Ovary (tissue), 9 donors: ENCODE results near the gene TBC1D8. TPM values are rescaled to one million over a fixed set of nuclear protein-coding genes. Genes with fewer than 3 reads are reported as not detected.
"Not testable (repeated sequence)": the region's sequence is repeated elsewhere in the genome, so short reads cannot be mapped to it uniquely, and the experiment has no call there.

Experiments
- DNase-seq, 5 donors: peaks; one replicate each; pipeline ENCODE4 v3.0.0-alpha.2; 2019 to 2020
- H3K27ac ChIP-seq, 2 donors: fragments of 200-600 bp; one replicate each; pipeline versions ENCODE4 v1.5.1 to v1.8.0; 2019 to 2022
- H3K27me3 ChIP-seq: fragments of 200-600 bp; one replicate; pipeline ENCODE4 v1.8.0; 2022
- H3K36me3 ChIP-seq: fragments of 200-600 bp; sonication (generic); one replicate; pipeline ENCODE4 v1.5.1; 2019
- H3K4me1 ChIP-seq: one replicate; pipeline ENCODE4 v1.8.1; 2013; ENCODE audit warnings: mild to moderate bottlenecking, moderate library complexity; ENCODE audit not compliant: insufficient read depth
- H3K4me3 ChIP-seq: fragments of 200-600 bp; sonication (generic); one replicate; pipeline ENCODE4 v1.5.1; 2017
- H3K9me3 ChIP-seq, 2 donors: fragments of 200-600 bp in 1 of 2; sonication (generic) in 1 of 2; one replicate each; pipeline versions ENCODE4 v1.5.1 to v1.8.1; 2013 to 2019; ENCODE audit warnings: mild to moderate bottlenecking in 1 of 2, moderate library complexity in 1 of 2
- CTCF ChIP-seq, 3 donors: fragments of 450-650 bp in 2 of 3; fragments of 200-600 bp in 1 of 3; IDR thresholded peaks; one replicate each; pipeline versions ENCODE4 v1.5.1 to v1.8.0; 2016 to 2022; ENCODE audit warnings: antibody characterized with exemption in 3 of 3, mild to moderate bottlenecking in 1 of 3
- EP300 ChIP-seq: sonication (generic); formaldehyde crosslinking; IDR thresholded peaks from one replicate; pipeline ENCODE4 v1.6.1; 2017; ENCODE audit warnings: antibody characterized with exemption
- POLR2A ChIP-seq: fragments of 450-650 bp; IDR thresholded peaks from one replicate; pipeline ENCODE4 v1.6.1; 2017; ENCODE audit warnings: antibody characterized with exemption, mild to moderate bottlenecking, moderate library complexity
- WGBS, 3 donors: extraction: QIAGEN DNeasy Blood & Tissue Kit in 1 of 3; methylation state at CpG; one replicate each; pipeline versions ENCODE4 v1.1.5 to v1.1.7; 2013 to 2017; 5-methylcytosine and 5-hydroxymethylcytosine counted together
- intact Hi-C, 4 donors: fragments of 100-400 bp; cut with DNase I; formaldehyde crosslinking; loops; one replicate each; pipeline versions ENCODE4 v1.11.0 to v1.15.1; 2022 to 2023
- polyA plus RNA-seq, 2 donors: library from polyadenylated mRNA; stranded (reverse); fragments of 200-250 nt in 1 of 2; fragments of 350-450 nt in 1 of 2; fragmentation: Illumina TruSeq in 1 of 2; extraction: RNeasy Lipid Tissue Mini Kit (QIAGEN cat#74804) in 1 of 2; gene quantifications; one replicate each; pipeline ENCODE4 v1.2.3, GENCODE V29; 2013 to 2014
- total RNA-seq, 7 donors: library from RNA; depleted of rRNA in 2 of 7; stranded (reverse); fragments of >200 nt in 2 of 7; fragmentation: NEBNext Ultra II Directional in 3 of 7; extraction: Animal tissue kit (Norgen Biotek cat#: 25700) in 3 of 7; gene quantifications; one replicate each; pipeline versions ENCODE4 v1.1.0 to v1.2.4, GENCODE V29; 2016 to 2023
- donor health status: DM: no; HTN: no; CAD: no; lungs with moderate emphysema.
- donor health status: DM: no; HTN: no; CAD: no.
- donor health status: Bipolar disorder and iron deficiency.
- donor health status: DM: yes; HTN: yes; CAD: no.
- donor health status: DM: no; HTN: no; CAD: no.
- donor health status: DM: yes; HTN: yes; CAD: no.

TBC1D8 gene
- total and polyA plus RNA-seq, 9 donors, result 10.8 to 44.6 (median 15.6) TPM

GRCh38 chr2:101168706-101169105 lies 17.5 kb upstream of the TBC1D8 start:
- Histone ChIP-seq H3K36me3 (no peaks in the 10 kb centered on the region), H3K27me3 (no peaks in the 10 kb centered on the region), H3K27ac (no peak overlapping the region), H3K9me3 (no peaks in the 10 kb centered on the region), H3K4me3 (no peak overlapping the region), H3K4me1 (no peaks in the 10 kb centered on the region)
- no peak for TF ChIP-seq CTCF (IDR thresholded peaks at IDR 0.05)
- TF ChIP-seq EP300, result no peak
- TF ChIP-seq POLR2A, result no peak
- intact Hi-C loops, result no loop called here
- WGBS, 3 donors, result 94 to 100% (median 96%) methylated on average over 1 of the region's 1 CpG
- DNase-seq, result no peak

- WGBS, 3 donors, result 80 to 89% (median 87%) methylated on average over 2 of the region's 2 CpGs
- not testable (repeated sequence) for DNase-seq, H3K4me3 ChIP-seq
Measured at GRCh38 chr2:101167532-101167931, 16.4 kb upstream of the TBC1D8 start.

GRCh38 chr2:101164021-101164420 lies 12.8 kb upstream of the TBC1D8 start:
- Histone ChIP-seq H3K36me3 (no peaks in the 10 kb centered on the region), H3K27me3 (no peaks in the 10 kb centered on the region), H3K4me1 (no peaks in the 10 kb centered on the region), H3K27ac (no peak overlapping the region), H3K9me3 (no peaks in the 10 kb centered on the region), H3K4me3 (no peak overlapping the region)
- no peak for DNase-seq
- intact Hi-C loops, result no loop called here
- TF ChIP-seq CTCF (IDR thresholded peaks at IDR 0.05), result no peak
- no peak for TF ChIP-seq POLR2A
- no peak for TF ChIP-seq EP300
- 90 to 97% (median 96%) methylated on average over 2 of the region's 2 CpGs for WGBS, 3 donors

More at GRCh38 chr2:101167532-101167931, 16.4 kb upstream of the TBC1D8 start:
- intact Hi-C loops, H3K9me3 ChIP-seq, H3K27ac ChIP-seq, H3K27me3 ChIP-seq, H3K4me1 ChIP-seq, H3K36me3 ChIP-seq: not testable (repeated sequence)

GRCh38 chr2:101162561-101163330 lies 11.6 kb upstream of the TBC1D8 start:
- no peak for DNase-seq
- no peak for TF ChIP-seq CTCF (IDR thresholded peaks at IDR 0.05)
- H3K36me3 ChIP-seq, result no peaks in the 10 kb centered on the region
- intact Hi-C loops, result no loop called here
- H3K27me3 ChIP-seq, result no peaks in the 10 kb centered on the region
- H3K4me3 ChIP-seq, result no peak overlapping the region
- H3K27ac ChIP-seq, result no peak overlapping the region
- no peaks in the 10 kb centered on the region for H3K9me3 ChIP-seq
- 62 to 73% (median 69%) methylated on average over 9 of the region's 9 CpGs for WGBS, 3 donors
- no peaks in the 10 kb centered on the region for H3K4me1 ChIP-seq

GRCh38 chr2:101161658-101162057 lies 10.5 kb upstream of the TBC1D8 start:
- intact Hi-C loops, result no loop called here
- DNase-seq, result no peak
- 93 to 97% (median 95%) methylated on average over 3 of the region's 3 CpGs for WGBS, 3 donors

More at GRCh38 chr2:101161658-101162057, 10.5 kb upstream of the TBC1D8 start:
- no peak for TF ChIP-seq POLR2A
- TF ChIP-seq CTCF (IDR thresholded peaks at IDR 0.05), result no peak
- no peak for TF ChIP-seq EP300
- Histone ChIP-seq H3K4me1 (no peaks in the 10 kb centered on the region), H3K27ac (no peak overlapping the region), H3K4me3 (no peak overlapping the region), H3K9me3 (no peaks in the 10 kb centered on the region), H3K27me3 (no peaks in the 10 kb centered on the region), H3K36me3 (no peaks in the 10 kb centered on the region)
